ENCODE data around the gene VSTM4. TPM values are rescaled to one million over a fixed set of nuclear protein-coding genes. Genes with fewer than 3 reads are reported as not detected.

Gene VSTM4
- total RNA-seq, 1 experiment from 2014 or later, result 2.6 TPM

GRCh38 chr10:49071160-49071761 lies 44.1 kb downstream of the VSTM4 start:
- peak; percentile 10 for DNase-seq (ENCODE audit: low spot score)

GRCh38 chr10:49070701-49071100 lies 44.6 kb downstream of the VSTM4 start:
- DNase-seq (ENCODE audit: low spot score), result no peak

- no peak for DNase-seq (ENCODE audit: low spot score)
Measured at GRCh38 chr10:49068672-49069217, 46.6 kb downstream of the VSTM4 start.

- DNase-seq (ENCODE audit: low spot score), result no peak
Measured at GRCh38 chr10:49068209-49068608, 47.1 kb downstream of the VSTM4 start.

GRCh38 chr10:49066944-49067730 lies 48.2 kb downstream of the VSTM4 start:
- no peak for DNase-seq (ENCODE audit: low spot score)

- no peak for DNase-seq (ENCODE audit: low spot score)
Measured at GRCh38 chr10:49062229-49062628, 53.1 kb downstream of the VSTM4 start.

GRCh38 chr10:49061667-49062066 lies 53.7 kb downstream of the VSTM4 start:
- DNase-seq (ENCODE audit: low spot score), result no peak

- DNase-seq (ENCODE audit: low spot score), result no peak
Measured at GRCh38 chr10:49058463-49059255, 56.7 kb downstream of the VSTM4 start.

- DNase-seq (ENCODE audit: low spot score), result no peak
Measured at GRCh38 chr10:49057231-49057880, 58.0 kb downstream of the VSTM4 start.

GRCh38 chr10:49056356-49056755 lies 59.0 kb downstream of the VSTM4 start:
- peak; percentile 29 for DNase-seq (ENCODE audit: low spot score)

GRCh38 chr10:49055221-49055849 lies 60.0 kb downstream of the VSTM4 start:
- no peak for DNase-seq (ENCODE audit: low spot score)

- DNase-seq (ENCODE audit: low spot score), result no peak
Measured at GRCh38 chr10:49054753-49055152, 60.6 kb downstream of the VSTM4 start.

GRCh38 chr10:49053998-49054692 lies 61.2 kb downstream of the VSTM4 start:
- no peak for DNase-seq (ENCODE audit: low spot score)

GRCh38 chr10:49053053-49053997 lies 62.0 kb downstream of the VSTM4 start:
- no peak for DNase-seq (ENCODE audit: low spot score)

GRCh38 chr10:49052069-49052468 lies 63.3 kb downstream of the VSTM4 start:
- no peak for DNase-seq (ENCODE audit: low spot score)

- no peak for DNase-seq (ENCODE audit: low spot score)
Measured at GRCh38 chr10:49050906-49051305, 64.4 kb downstream of the VSTM4 start.

- no peak for DNase-seq (ENCODE audit: low spot score)
Measured at GRCh38 chr10:49050366-49050765, 65.0 kb downstream of the VSTM4 start.

GRCh38 chr10:49049660-49050059 lies 65.7 kb downstream of the VSTM4 start:
- DNase-seq (ENCODE audit: low spot score), result no peak

- no peak for DNase-seq (ENCODE audit: low spot score)
Measured at GRCh38 chr10:49047128-49047639, 68.1 kb downstream of the VSTM4 start.

Data from A172 (cell line).